Measurements from ENCODE around the gene ACOT7. TPM values are rescaled to one million over a fixed set of nuclear protein-coding genes. Genes with fewer than 3 reads are reported as not detected.

ACOT7 gene
- total and polyA plus RNA-seq, 2 of the 13 experiments (the other 11 are each of a cell fraction or from before 2014, with no cell fraction given), result 33.0 to 55.8 TPM

GRCh38 chr1:6245086-6245868 lies 148.3 kb downstream of the ACOT7 start (continued):
- TF ChIP-seq ZKSCAN8 (CRISPR knock-in tag; IDR thresholded peaks at IDR 0.05; ENCODE audit: borderline replicate concordance), result peak; percentile 94
- TF ChIP-seq, protein P1, sequence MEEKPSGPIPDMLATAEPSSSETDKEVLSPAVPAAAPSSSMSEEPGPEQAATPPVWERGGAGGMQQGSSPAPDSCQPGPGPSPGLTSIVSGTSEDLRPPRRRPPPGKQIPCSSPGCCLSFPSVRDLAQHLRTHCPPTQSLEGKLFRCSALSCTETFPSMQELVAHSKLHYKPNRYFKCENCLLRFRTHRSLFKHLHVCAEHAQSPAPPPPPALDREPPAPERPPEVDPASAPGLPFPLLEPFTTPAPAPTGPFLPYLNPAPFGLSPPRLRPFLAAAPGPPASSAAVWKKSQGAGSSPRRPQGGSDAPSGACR (CRISPR knock-in tag; IDR thresholded peaks at IDR 0.05), result peak; percentile 91; the same call in 1 of the 2 replicates
- 0 out of 2 replicates have a peak, but pooled peaks have one; percentile 94 for TF ChIP-seq ZNF577 (CRISPR knock-in tag; IDR thresholded peaks at IDR 0.05; ENCODE audit: borderline replicate concordance, low read depth)
- TF ChIP-seq, protein P2, sequence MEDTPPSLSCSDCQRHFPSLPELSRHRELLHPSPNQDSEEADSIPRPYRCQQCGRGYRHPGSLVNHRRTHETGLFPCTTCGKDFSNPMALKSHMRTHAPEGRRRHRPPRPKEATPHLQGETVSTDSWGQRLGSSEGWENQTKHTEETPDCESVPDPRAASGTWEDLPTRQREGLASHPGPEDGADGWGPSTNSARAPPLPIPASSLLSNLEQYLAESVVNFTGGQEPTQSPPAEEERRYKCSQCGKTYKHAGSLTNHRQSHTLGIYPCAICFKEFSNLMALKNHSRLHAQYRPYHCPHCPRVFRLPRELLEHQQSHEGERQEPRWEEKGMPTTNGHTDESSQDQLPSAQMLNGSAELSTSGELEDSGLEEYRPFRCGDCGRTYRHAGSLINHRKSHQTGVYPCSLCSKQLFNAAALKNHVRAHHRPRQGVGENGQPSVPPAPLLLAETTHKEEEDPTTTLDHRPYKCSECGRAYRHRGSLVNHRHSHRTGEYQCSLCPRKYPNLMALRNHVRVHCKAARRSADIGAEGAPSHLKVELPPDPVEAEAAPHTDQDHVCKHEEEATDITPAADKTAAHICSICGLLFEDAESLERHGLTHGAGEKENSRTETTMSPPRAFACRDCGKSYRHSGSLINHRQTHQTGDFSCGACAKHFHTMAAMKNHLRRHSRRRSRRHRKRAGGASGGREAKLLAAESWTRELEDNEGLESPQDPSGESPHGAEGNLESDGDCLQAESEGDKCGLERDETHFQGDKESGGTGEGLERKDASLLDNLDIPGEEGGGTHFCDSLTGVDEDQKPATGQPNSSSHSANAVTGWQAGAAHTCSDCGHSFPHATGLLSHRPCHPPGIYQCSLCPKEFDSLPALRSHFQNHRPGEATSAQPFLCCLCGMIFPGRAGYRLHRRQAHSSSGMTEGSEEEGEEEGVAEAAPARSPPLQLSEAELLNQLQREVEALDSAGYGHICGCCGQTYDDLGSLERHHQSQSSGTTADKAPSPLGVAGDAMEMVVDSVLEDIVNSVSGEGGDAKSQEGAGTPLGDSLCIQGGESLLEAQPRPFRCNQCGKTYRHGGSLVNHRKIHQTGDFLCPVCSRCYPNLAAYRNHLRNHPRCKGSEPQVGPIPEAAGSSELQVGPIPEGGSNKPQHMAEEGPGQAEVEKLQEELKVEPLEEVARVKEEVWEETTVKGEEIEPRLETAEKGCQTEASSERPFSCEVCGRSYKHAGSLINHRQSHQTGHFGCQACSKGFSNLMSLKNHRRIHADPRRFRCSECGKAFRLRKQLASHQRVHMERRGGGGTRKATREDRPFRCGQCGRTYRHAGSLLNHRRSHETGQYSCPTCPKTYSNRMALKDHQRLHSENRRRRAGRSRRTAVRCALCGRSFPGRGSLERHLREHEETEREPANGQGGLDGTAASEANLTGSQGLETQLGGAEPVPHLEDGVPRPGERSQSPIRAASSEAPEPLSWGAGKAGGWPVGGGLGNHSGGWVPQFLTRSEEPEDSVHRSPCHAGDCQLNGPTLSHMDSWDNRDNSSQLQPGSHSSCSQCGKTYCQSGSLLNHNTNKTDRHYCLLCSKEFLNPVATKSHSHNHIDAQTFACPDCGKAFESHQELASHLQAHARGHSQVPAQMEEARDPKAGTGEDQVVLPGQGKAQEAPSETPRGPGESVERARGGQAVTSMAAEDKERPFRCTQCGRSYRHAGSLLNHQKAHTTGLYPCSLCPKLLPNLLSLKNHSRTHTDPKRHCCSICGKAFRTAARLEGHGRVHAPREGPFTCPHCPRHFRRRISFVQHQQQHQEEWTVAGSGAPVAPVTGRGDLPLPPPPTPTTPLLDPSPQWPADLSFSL (CRISPR knock-in tag; IDR thresholded peaks at IDR 0.05), result peak; percentile 67; the same call in 1 of the 2 replicates
- peak; percentile 84 for TF ChIP-seq YEATS2 (CRISPR knock-in tag; IDR thresholded peaks at IDR 0.05; ENCODE audit: borderline replicate concordance)
- TF ChIP-seq CEBPB (IDR thresholded peaks at IDR 0.05; ENCODE audit: borderline replicate concordance, low read depth, low read length), result no peak
- TF ChIP-seq IRX3 (CRISPR knock-in tag; IDR thresholded peaks at IDR 0.05; ENCODE audit: borderline replicate concordance, low read depth), result peak; percentile 98
- TF ChIP-seq, protein P3, sequence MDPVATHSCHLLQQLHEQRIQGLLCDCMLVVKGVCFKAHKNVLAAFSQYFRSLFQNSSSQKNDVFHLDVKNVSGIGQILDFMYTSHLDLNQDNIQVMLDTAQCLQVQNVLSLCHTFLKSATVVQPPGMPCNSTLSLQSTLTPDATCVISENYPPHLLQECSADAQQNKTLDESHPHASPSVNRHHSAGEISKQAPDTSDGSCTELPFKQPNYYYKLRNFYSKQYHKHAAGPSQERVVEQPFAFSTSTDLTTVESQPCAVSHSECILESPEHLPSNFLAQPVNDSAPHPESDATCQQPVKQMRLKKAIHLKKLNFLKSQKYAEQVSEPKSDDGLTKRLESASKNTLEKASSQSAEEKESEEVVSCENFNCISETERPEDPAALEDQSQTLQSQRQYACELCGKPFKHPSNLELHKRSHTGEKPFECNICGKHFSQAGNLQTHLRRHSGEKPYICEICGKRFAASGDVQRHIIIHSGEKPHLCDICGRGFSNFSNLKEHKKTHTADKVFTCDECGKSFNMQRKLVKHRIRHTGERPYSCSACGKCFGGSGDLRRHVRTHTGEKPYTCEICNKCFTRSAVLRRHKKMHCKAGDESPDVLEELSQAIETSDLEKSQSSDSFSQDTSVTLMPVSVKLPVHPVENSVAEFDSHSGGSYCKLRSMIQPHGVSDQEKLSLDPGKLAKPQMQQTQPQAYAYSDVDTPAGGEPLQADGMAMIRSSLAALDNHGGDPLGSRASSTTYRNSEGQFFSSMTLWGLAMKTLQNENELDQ (CRISPR knock-in tag; IDR thresholded peaks at IDR 0.05; ENCODE audit: borderline replicate concordance), result peak; percentile 98
- TF ChIP-seq TBX3 (IDR thresholded peaks at IDR 0.05; ENCODE audit: borderline replicate concordance), result no peak
- TF ChIP-seq RBM22 (optimal IDR thresholded peaks at IDR 0.05; ENCODE audit: low read length), result no peak
- peak; percentile 100 for TF ChIP-seq ZNF563 (CRISPR knock-in tag; IDR thresholded peaks at IDR 0.05)
- peak; percentile 91; the same call in 1 of the 2 replicates for TF ChIP-seq ZNF549 (CRISPR knock-in tag; IDR thresholded peaks at IDR 0.05)
- peak; percentile 62; the same call in 1 of the 2 replicates for TF ChIP-seq ZNF362 (CRISPR knock-in tag; IDR thresholded peaks at IDR 0.05; ENCODE audit: borderline replicate concordance)
- no peak for TF ChIP-seq U2AF1 (optimal IDR thresholded peaks at IDR 0.05; ENCODE audit: low read depth, low read length)
- peak; percentile 96 for TF ChIP-seq THRA (CRISPR knock-in tag; IDR thresholded peaks at IDR 0.05; ENCODE audit: borderline replicate concordance)

Data from HepG2 (cell line).